Iris pigment epithelial cell (primary cell): Measurements from ENCODE around the gene MRPL55.
A peak's percentile ranks its signal among the peaks of the same experiment; 100 is the strongest.

Experiments
- DNase-seq: peaks from one replicate; pipeline ENCODE4 v3.0.0-alpha.2; 2011; ENCODE audit warnings: low read depth

The MRPL55 gene

GRCh38 chr1:228109073-228109961, at the start of gene MRPL55:
TSS of gene MRPL55 (minus strand) at chr1:228109299. CDS start at chr1:228108260, 1,039 bp downstream.
- peak; percentile 96 for DNase-seq

- DNase-seq, result no peak
Measured at GRCh38 chr1:228158151-228159007, 49.3 kb upstream of the MRPL55 start.

GRCh38 chr1:228157729-228158126, 48.6 kb upstream of the MRPL55 start:
- no peak for DNase-seq

GRCh38 chr1:228156941-228157728, 48.0 kb upstream of the MRPL55 start:
- no peak for DNase-seq

GRCh38 chr1:228156515-228156881, 47.4 kb upstream of the MRPL55 start:
- DNase-seq, result no peak

DNA sequence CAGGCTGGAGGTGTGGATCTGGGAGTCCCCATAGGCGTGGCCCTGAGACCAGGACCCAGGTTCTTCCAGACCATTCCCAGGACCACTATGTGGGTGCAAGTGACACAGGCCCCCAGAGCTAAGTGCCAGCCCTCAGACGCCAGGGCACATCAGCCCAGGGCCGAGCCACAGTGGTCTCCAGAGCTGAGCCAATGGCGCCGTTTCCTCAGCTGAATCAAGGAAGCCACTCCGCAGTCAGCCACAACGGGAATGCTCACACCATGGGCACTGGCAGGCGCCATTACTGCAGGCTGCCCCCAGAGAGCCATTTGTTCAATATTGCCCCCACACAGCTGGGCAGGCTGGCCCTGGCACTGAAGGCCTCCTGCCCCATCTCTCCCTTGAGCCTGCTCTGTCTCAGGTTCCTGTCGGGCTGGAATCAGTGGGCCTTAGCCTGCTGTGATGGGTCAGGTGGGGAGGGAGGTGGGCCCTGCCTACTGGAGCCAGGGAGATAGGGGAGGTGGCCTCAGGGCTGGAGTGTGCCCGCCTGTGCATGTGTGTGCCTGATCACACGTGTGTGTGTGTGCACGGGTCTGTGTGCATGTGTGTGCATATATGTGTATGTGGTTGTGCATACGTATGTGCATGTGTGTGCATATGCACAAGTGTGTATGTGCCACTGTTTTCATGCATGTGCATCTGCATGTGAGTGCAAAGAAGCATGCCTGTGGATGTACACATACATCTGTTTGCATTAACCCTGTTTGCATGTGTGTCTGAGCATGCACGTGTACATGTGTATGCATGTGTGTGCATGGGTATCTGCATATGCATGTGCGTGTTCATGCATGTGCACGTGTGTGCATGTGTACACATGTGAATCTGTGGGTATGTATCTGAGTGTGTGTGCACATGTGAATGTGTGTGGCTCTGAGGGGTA, 46.8 kb upstream of the MRPL55 start:
- DNase-seq, result no peak

DNA sequence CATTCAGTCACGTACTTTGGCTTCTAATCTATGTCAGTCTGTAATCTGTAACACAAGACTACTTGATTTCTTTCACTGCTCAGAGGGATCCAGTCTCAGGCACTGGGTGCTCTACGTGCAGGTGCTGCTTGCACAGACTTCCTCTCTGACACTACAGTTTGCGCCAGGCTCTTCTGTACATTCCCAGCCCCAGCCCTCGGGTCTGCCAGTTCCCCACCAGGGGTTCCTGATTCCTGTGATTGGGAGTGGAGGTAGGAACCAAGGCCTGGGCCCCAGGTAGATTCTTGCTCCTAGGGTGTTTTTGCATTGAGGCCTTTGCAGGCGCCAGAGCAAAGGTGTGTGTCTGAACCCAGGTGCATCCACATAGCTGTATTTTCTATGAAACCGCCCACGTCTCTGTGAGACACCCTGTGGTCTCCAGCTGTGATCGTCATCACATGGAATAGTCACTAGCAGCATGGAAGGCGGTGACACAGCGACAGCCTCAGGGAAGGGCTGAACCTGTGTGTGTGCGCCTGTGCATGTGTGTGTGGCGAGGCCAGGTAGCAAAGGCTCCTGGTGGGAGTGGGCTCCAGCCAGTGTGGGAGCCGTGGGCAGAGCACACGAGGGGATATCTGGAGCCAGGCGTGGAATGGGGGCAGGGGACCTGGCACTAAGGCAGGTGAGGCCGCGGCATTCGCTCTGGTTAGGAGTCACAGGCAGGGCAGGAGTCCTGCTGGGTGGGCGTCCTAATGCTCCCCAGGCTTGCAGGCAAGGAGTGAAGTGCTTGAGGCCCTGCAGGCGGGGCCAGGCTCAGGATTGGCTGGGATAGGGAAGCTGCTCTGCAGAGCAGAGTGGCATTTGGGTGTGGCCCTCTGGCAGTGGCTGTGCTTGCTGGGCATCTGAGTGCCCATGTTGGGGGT, 45.8 kb upstream of the MRPL55 start:
- DNase-seq, result no peak

DNA sequence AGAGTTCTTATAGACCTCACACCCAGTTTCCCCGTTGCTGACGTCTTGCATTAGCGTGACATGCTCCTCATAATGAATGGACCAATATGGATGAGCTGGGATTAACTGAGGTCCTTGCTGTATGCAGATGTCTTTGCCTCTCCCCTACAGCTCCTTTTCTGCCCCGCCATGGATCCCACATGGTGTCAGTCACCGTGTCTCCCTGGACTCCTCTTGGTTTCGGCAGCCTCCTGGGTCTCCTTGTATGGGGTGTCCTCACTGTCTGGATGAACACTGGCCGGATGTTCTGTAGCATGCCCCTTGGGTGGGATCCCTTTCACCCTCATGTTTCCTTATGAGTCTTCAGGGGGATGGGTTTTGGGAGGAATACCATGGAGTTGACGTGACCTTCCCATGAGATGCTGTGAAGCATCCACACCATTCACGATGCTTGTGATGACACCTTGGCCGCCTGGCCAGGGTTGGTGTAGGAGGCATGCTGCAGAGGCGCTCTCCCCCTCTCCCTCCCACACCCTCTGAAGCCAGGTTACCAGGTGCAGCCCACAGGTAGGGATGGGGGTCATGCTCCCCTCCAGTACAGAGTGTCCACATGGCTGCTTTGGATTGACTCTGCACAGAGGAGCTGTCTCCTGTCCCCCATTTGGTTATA, 45.0 kb upstream of the MRPL55 start:
- no peak for DNase-seq

DNA sequence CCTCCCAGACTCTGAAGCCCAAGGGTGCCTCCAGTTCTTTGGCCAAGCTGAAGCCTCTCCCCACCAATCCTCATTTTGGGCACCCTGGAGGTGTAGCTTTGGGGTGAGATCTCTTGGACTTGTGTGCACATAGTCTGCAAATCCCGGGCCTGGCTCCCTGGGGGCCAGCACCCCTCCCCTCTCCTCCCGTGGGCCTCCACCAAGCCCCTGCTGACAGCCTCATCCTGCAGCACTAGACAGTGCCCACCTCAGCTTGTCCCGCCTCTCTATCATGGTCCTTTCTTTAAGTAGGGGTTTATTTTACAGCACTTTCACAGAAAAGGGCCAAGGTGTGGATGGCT, 43.8 kb upstream of the MRPL55 start:
- DNase-seq, result no peak

- DNase-seq, result no peak
Measured at GRCh38 chr1:228152097-228152917, 43.2 kb upstream of the MRPL55 start.

- no peak for DNase-seq
Measured at GRCh38 chr1:228151180-228151925, 42.3 kb upstream of the MRPL55 start.

DNA sequence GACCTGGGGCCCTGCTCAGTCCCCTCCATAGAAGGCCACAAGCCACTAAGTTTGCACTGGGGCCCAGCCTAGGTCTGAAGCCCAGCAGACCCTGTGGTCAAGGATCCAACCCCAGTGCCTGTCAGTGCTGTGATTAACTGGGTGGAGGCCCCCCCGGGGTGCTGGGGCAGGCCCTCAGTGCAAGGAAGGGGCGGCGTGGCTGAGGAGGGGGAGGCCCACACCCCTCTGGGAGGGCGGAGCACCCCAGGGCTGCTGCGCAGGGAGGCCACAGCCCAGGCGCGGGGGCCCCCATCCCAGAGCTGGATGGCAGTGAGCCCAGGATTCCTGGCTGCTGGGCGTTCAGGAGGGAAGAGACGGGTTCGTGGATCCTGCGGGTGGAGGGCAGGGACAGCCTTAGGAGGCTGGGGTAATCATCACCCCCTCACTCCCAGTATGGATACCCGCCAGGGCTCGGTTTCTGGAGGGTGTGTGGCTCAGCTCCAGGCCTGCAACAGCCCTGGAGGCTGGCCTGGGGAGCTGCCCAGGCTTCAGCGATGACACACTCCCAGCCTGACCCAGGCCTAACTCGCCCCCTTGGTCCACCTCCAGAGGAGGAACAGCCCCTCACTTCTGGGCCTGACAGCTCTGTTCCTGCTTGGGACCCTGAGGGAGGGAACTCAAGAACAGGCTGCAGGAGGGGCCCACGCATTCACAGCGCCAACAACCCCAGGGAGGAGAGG, 41.5 kb upstream of the MRPL55 start:
- DNase-seq, result peak; percentile 55

GRCh38 chr1:228150120-228150460, 41.0 kb upstream of the MRPL55 start:
- no peak for DNase-seq

DNA sequence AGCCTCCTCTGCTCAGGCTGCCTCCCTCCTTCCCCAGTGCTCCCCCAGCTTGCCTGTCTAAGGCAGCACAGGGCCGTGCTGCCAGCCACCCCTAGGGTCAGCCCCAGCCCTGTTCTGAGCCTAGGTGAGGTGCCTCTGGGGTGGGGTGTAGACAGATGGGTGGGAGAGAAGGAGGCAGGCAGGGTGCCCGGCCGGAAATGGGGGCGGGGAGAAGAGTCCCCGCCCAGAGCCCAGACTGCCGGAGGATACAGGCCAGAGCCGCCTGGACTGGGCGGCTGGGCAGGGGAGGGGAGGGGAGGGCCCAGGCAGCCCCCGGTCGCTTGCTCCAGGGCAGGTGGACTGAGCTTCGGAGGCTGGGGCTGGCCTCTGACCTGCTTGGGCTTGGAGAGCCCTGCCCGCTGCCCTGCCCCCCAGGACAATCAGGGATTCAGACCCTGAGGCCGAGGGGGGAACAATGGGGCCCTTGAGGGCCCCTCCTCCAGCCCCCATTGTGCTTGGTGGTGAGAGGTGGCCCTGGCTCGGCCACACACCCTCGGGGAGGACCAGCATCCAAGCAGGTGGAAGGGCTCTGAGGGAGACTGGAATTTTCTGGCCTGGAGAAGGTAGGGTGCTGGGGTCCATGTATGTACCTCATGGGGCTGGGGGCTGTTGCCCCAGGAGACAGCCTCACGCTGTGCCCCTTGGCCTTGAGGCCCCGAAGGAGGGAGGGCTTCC, 40.5 kb upstream of the MRPL55 start, which contains the start of gene GJC2:
Gene GJC2, plus strand, starts transcription at position 525 of the 714 bp plus-strand sequence. CDS start 7,829 bp downstream, outside the sequence.
- DNase-seq, result no peak

GRCh38 chr1:228148935-228149405, 39.9 kb upstream of the MRPL55 start:
- DNase-seq, result no peak

- DNase-seq, result no peak
Measured at GRCh38 chr1:228148196-228148861, 39.2 kb upstream of the MRPL55 start.
